Measurements from ENCODE around the gene INTS1.

DNA sequence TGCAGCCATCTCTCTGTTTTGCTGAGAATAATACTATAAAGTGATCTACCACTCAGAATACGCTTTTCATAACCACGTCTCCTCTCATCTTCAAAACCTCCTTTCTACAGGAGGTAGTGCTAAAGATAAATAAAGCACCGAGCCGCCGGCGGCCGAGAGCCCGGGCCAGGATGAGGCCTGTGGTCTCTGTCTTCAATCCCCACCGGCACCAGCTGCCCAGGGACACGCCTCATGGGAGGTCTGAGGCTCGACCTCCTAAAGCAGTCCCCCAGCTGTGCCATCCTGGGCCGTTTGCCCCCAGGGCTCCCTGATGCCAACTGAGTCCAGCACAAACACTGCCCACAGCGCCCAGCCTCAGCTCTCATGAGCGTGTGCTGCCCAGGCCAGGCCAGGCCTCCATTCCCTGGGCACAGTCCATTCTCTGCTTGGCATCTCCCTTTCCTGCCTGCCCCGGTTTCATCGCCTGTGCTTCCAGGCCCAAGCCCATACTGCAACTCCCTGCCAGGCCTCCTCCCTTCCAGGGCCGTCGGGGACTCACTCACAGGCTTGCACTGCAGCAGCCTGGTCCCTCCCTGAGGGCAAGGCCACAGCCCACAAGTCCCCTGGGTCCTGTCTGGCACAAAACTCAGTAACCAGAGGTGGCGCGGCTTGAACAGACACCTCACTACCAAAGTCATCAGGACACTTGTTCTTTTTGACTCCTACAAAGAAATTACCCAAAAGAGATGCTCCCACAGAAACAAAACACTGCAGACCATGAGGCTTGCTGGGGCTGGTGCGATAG lies 2.5 kb downstream of the INTS1 start:
- TF ChIP-seq CTCF (IDR thresholded peaks at IDR 0.05) = no peak
- no peak for TF ChIP-seq HDAC2 (IDR thresholded peaks at IDR 0.05)
- no peak for TF ChIP-seq MAFK (IDR thresholded peaks at IDR 0.05; ENCODE audit: partially characterized antibody)
- TF ChIP-seq ZNF302 (CRISPR knock-in tag; IDR thresholded peaks at IDR 0.05) = no peak
- no peak for TF ChIP-seq POLR2A (IDR thresholded peaks at IDR 0.05; ENCODE audit: low read length)
- TF ChIP-seq ZFP36 (IDR thresholded peaks at IDR 0.05; ENCODE audit: borderline replicate concordance, partially characterized antibody) = no peak
- no peak for TF ChIP-seq CBX8 (IDR thresholded peaks at IDR 0.05)
- no peak for TF ChIP-seq RCOR1 (IDR thresholded peaks at IDR 0.05; ENCODE audit: low read depth, low read length)
- TF ChIP-seq MAZ (IDR thresholded peaks at IDR 0.05; ENCODE audit: borderline replicate concordance, low read depth, low read length) = no peak

All from A549 (cell line).